Measurements from ENCODE around the gene TUG1.

Gene TUG1

DNA sequence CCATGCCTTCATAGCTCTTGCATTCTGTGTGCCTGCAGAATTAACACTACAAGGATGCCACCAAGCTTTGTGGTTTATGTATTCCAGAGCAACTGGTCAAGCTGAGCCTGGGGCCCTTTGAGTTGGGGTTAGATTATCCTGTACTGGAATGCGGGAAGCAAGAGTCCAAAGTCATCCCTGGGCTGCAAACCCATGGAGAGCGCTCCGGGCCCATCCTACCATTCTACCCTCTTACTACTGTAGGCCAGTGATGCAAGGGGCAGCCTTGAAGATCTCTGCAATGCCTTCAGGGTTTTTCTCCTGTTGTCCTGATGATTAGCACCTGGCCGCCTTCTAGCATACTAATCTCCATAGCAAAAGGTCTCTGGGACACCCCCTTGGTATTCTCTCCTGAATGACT is 51.3 kb downstream of the TUG1 start:
- TF ChIP-seq CTCF (IDR thresholded peaks at IDR 0.05; ENCODE audit: low read depth, low read length) = no peak
- H3K4me3 ChIP-seq (replicated peaks in 1 of 2; ENCODE audit: low read depth in 2 of 2, low read length in 2 of 2) = no peak overlapping the region
- no peak for DNase-seq (ENCODE audit: low read depth in 2 of 2)

DNA sequence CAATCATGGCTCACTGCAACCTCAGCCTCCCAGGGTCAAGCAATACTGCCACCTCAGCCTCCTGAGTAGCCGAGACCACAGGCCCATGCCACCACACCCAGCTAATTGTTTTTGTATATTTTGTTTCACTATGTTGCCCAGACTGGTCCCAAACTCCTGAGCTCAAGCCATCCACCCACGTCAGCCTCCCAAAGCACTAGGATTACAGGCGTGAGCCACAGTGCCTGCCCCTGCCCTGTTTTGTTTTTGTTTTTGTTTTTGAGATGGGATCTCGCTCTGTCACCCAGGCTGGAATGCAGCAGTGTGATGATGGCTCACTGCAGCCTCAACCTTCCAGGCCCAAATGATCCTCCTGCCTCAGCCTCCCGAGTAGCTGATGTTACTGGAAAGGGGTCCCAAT is 53.5 kb downstream of the TUG1 start:
- no peak for DNase-seq (ENCODE audit: low read depth in 2 of 2)
- no peak overlapping the region for H3K4me3 ChIP-seq (replicated peaks in 1 of 2; ENCODE audit: low read depth in 2 of 2, low read length in 2 of 2)
- no peak for TF ChIP-seq CTCF (IDR thresholded peaks at IDR 0.05; ENCODE audit: low read depth, low read length)

All from cardiac fibroblast (primary cell).